HG03558 (cell line): ENCODE measurements around the gene AP2A1.
A peak's percentile ranks its signal among the peaks of the same experiment; 100 is the strongest.
"Not testable (repeated sequence)": the region's sequence is repeated elsewhere in the genome, so short reads cannot be mapped to it uniquely, and the experiment has no call there.

Experiments
- ATAC-seq: cut with Tn5 transposase; IDR thresholded peaks from one replicate; pipeline ENCODE4 v1.9.1; 2021; ENCODE audit warnings: moderate number of reproducible peaks; ENCODE audit not compliant: unreplicated experiment; ENCODE audit errors: extremely low read depth

AP2A1 gene

GRCh38 chr19:49809160-49809940 lies 42.5 kb downstream of the AP2A1 start:
- no peak for ATAC-seq

DNA sequence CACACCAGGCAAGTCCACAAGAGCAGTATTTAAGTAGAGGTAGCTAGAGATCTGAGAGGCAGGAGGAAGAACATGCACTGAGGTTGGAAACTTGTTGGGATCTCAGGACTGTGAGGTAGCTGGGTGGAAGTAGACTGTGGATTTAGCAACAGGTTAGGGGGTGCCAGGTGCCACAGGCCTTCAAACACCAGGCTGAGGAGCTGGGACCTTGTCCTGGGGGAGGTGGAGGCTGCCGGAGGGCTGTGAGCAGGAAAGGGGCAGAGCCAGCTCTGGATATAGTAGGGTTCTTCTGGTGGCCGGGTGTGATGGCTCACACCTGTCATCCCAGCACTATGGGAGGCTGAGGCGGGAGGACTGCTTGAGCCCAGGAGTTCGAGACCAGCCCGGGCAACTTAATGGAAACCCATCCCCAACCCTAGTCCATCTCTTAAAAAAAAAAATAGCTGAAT lies 43.2 kb downstream of the AP2A1 start:
- no peak for ATAC-seq

- ATAC-seq, result no peak
Observed at GRCh38 chr19:49811328-49811727, 44.5 kb downstream of the AP2A1 start.

DNA sequence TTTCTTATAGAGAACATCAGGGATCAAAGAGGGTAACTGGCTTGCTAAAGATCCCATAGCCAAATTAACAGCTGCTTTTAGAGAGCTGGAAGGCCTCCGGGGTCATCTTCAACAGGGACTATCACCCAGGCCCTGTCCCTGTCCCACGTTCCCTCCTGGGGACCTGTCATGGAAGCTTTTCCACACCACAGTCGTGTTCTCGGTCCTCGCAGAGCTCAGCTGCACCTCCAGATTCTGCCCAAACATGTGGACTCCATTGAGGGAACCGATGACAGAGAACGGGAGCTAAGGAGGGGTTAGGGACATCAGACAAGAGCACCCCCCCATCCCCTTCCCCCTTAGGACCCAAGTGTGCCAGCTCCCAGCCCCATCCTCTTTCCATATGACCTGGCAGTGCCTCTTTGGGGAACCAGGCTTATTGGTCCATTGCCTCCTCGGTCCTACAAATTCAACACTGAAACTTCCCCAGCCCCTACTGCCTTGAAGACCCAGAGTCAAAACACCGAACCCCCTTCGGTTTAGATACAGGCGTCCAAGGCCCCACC lies 45.7 kb downstream of the AP2A1 start:
- ATAC-seq, result no peak

DNA sequence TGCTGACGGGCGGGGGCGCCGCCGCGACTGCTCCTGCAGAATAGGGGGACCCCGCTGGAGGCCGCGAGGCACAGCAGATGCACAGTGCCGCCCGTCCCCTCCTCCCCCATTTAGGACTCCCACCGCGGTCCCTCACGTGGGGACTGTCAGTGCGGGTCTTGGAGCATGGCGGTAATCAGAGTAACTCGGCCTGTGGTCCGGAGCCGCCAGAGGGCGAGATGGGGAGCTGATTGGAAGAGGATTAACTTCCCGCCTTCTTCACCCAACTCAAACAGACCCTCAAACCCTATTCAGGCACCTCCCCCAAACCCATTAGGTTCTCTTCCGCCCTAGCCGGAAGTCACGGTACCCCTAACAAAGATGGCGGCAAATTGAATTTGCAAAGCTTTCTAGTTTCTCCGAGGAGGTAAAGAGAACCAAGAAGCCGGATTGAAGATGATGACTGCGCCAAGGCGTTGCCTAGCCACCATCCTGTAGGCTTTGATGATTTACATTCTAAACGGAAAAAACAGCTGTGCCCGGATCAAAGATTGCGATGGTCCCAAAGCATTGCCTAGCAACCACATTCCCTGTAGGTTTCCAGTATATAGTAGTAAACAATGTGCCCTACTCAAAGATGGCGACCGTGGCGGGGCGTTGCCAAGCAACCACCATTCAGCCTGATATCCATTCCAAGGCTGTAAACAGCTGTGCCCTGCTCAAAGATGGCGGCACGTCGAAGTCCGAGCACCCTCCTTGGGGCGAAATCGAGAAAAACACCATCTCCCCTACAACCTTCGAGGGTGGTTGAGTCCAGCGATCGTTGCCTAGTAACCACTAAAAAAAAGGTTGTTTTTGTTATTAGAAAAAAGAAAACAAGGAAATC lies 46.4 kb downstream of the AP2A1 start, which contains the start of gene FUZ:
FUZ (minus strand) TSS at position 296 of the 865 bp plus-strand sequence; CDS start at position 110, 186 bp downstream.
- ATAC-seq, result peak; percentile 37

GRCh38 chr19:49814010-49814409 lies 47.2 kb downstream of the AP2A1 start:
- ATAC-seq, result no peak

DNA sequence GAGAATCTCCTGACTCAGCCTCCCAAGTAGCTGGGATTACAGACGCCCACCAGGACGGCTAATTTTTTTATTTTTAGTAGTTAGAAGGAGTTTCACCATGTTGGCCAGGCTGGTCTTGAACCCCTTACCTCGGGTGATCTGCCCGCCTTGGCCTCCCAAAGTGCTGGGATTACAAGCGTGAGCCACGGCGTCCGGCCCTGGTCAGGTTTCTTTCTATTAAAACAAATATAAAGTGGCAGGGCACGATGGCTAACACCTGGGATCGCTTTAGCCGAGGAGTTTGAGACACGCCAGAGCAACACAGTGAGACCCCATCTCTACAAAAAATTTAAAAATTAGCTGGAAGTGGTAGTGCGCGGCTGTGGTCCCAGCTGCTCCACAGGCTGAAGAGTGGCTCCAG lies 49.8 kb downstream of the AP2A1 start:
- ATAC-seq, result no peak

DNA sequence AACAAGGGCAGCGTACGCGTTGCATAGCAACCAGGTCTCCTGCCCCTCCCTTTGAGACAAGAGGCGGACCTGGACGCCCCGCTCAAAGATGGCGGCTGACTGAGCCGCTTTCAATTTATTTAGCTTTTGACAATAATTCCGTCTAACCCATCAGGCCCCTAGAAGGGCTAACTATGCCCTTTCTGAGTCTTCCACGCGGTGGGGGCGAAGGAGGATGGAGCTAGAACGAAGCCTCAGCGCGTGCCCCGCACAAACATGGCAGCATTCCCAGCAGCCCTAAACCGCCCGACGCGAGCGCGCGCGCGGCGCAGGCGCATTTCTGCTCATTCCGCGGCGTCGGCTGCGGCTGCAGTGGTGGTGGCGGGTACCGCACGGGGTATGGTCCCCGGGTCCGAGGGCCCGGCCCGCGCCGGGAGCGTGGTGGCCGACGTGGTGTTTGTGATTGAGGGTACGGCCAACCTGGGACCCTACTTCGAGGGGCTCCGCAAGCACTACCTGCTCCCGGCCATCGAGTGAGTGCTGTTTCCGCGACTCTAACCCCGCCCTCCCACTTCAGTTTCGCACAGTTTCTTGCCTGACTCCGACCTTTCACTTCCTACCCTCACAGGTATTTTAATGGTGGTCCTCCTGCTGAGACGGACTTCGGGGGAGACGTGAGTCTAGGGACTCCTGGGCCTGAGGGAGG lies 51.3 kb downstream of the AP2A1 start, which contains the start of gene MED25:
MED25 (plus strand) TSS at position 326 of the 685 bp plus-strand sequence; CDS start at position 379, 53 bp downstream.
- peak; percentile 39 for ATAC-seq

- ATAC-seq, result no peak
Observed at GRCh38 chr19:49818649-49819370, 52.0 kb downstream of the AP2A1 start.

GRCh38 chr19:49819452-49820115 lies 52.8 kb downstream of the AP2A1 start:
- not testable (repeated sequence) for ATAC-seq

DNA sequence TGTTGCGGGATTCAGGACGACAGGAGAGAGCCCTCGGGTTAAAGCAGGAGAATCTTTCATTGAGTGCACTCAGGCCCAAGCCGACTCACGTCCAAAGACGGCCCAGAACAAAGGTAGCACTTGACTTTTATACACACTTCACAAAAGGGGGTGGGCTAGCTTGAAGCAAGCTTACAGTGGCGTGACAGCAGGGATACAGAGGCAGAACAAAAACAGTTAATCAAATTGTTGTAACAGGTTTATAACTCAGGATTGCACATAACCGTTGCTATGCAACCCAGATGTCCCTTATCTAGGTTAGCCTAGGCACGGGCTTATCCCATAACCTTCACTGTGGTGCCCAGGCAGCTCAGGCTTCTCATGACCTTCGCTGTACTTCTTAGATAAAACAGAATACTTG lies 53.3 kb downstream of the AP2A1 start:
- no peak for ATAC-seq

GRCh38 chr19:49823472-49823871 lies 56.7 kb downstream of the AP2A1 start:
- no peak for ATAC-seq

DNA sequence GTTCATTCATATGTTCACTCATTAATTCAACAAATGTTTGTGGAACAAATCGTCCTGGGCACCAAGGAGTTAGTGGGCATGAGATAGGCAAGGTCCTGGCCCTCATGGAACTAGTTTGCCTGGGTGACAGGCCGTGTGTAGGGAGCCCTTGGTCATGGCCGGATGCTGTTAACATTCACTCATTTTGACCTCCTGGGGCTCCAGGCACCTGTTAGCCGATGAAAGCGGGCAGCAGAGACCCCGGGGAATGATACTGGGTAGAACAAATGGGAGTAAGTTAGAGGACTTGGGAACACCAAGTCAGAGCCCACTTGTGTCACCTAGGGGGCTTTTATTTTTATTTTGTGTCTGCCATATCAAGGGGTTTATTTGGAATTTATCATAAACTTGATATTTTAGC lies 57.9 kb downstream of the AP2A1 start:
- no peak for ATAC-seq

DNA sequence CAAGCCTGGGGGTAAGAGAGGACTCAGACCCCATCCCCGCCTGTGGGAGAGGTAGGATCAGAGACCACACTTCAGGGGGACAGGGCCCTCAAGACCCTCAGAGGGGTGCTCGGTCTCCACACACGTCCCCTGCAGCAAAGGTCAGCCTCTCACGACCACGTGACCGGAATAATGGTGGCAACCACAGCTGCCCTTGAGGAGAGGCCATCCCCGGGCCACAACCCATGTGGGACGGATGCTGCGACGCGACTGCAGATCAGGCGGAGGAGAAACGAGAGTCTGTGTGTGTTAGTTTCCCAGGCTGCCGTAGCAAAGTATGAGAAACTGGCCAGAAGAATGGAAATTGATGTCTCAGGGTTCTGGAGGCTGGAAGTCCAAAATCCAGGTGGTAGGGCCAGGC lies 60.2 kb downstream of the AP2A1 start:
- no peak for ATAC-seq

DNA sequence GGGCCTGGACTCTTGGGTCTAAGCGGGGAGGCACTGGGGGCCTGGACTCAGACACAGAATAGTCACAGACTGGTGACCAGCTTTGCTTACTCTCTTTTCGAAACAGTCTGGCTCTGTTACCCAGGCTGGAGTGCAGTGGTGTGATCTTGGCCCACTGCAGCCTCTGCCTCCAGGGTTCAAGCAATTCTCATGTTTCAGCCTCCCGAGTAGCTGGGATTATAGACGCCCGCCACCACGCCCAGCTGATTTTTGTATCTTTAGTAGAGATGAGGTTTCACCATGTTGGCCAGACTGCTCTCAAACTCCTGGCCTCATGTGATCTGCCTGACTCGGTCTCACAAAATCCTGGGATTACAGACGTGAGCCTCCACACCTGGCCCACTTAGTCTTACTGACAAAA lies 62.4 kb downstream of the AP2A1 start:
- no peak for ATAC-seq

DNA sequence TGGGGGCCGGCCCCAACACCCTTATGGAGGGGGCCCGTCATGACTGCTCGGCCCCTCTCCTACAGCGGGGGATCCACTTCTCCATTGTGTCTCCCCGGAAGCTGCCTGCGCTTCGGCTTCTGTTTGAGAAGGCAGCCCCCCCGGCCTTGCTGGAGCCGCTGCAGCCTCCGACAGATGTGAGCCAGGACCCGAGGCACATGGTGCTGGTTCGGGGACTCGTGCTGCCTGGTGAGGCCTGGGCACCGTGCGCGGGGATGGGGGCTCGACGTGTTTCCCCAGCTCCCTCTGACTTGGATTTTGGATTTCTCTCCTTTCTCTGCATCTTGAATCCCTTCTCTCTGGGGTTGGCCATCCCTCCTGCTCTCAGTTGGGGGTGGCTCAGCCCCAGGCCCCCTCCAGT lies 62.9 kb downstream of the AP2A1 start:
- no peak for ATAC-seq

GRCh38 chr19:49830766-49831165 lies 64.0 kb downstream of the AP2A1 start:
- no peak for ATAC-seq

DNA sequence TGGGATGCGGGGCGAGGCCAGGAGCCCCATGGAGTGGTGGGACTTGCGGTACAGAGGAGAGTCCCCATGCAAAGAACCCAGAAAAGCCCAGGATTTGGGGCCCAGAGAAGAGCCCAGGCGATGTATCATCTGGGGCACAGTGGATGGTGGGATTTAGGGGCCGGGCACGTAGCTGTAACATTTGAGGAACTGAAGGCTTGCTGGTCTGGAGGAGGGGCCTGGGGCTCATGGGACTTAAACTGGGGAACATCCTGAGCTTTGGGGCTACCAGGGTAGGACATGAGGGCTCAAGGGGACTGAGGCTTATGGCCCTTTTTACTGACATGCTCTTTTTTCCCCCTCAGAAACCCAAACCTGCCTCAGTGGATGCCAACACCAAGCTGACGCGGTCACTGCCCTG lies 64.8 kb downstream of the AP2A1 start:
- no peak for ATAC-seq

- no peak for ATAC-seq
Observed at GRCh38 chr19:49832556-49832955, 65.8 kb downstream of the AP2A1 start.
